Right lobe of liver (tissue), 6 donors: ENCODE data around the gene CACNG8. TPM values are rescaled to one million over a fixed set of nuclear protein-coding genes. Genes with fewer than 3 reads are reported as not detected.

Experiments used
- ATAC-seq, 4 donors: fragments of 200-7000 bp; cut with Tn5 transposase; one replicate each; pipeline ENCODE4 v1.9.1; 2020; ENCODE audit warnings: mild to moderate bottlenecking in 4 of 4, moderate library complexity in 4 of 4
- DNase-seq, 3 donors: peaks; one replicate each; pipeline ENCODE4 v3.0.0-alpha.2; 2020
- H3K27ac ChIP-seq, 3 donors: fragments of 200-600 bp; one replicate each; pipeline ENCODE4 v1.8.0; 2022
- H3K27me3 ChIP-seq, 2 donors: fragments of 200-600 bp; one replicate each; pipeline ENCODE4 v1.8.0; 2022
- H3K36me3 ChIP-seq, 4 donors: fragments of 200-600 bp; sonication (generic) in 1 of 4; one replicate each; pipeline versions ENCODE4 v1.5.1 to v1.8.0; 2017 to 2022; ENCODE audit warnings: control low read depth in 1 of 4
- H3K4me1 ChIP-seq, 4 donors: fragments of 200-600 bp; sonication (generic) in 1 of 4; one replicate each; pipeline versions ENCODE4 v1.5.1 to v1.8.0; 2017 to 2022; ENCODE audit warnings: control low read depth in 1 of 4
- H3K4me3 ChIP-seq, 3 donors: fragments of 200-600 bp; one replicate each; pipeline ENCODE4 v1.8.0; 2022
- H3K9me3 ChIP-seq, 4 donors: fragments of 200-600 bp; sonication (generic) in 1 of 4; one replicate each; pipeline versions ENCODE4 v1.5.1 to v1.8.0; 2017 to 2022; ENCODE audit warnings: control low read depth in 1 of 4
- CTCF ChIP-seq, 4 donors: fragments of 200-600 bp in 3 of 4; fragments of 450-650 bp in 1 of 4; IDR thresholded peaks; one replicate each; pipeline versions ENCODE4 v1.5.1 to v1.8.0; 2016 to 2022; ENCODE audit warnings: antibody characterized with exemption in 4 of 4, mild to moderate bottlenecking in 2 of 4
- POLR2A ChIP-seq: fragments of 450-650 bp; IDR thresholded peaks from one replicate; pipeline ENCODE4 v1.6.1; 2017; ENCODE audit warnings: antibody characterized with exemption, mild to moderate bottlenecking
- WGBS: methylation state at CpG from one replicate; pipeline ENCODE4 v1.1.6; 2018; ENCODE audit warnings: low coverage, low lambda C conversion rate; ENCODE audit not compliant: insufficient coverage; ENCODE audit errors: missing lambda C conversion rate; 5-methylcytosine and 5-hydroxymethylcytosine counted together
- intact Hi-C, 2 donors: fragments of 100-400 bp; cut with DNase I; formaldehyde crosslinking; loops; one replicate each; pipeline versions ENCODE4 v1.11.2 to v1.14.1; 2022
- total RNA-seq, 6 experiments: library from RNA; depleted of rRNA in 2 of 6; stranded (reverse); fragments of >200 nt in 2 of 6; fragmentation: NEBNext Ultra II Directional in 3 of 6; extraction: Animal tissue kit (Norgen Biotek cat#: 25700) in 3 of 6; gene quantifications; one replicate each; pipeline versions ENCODE4 v1.1.0 to v1.2.4, GENCODE V29; 2016 to 2023
- donor health status: DM: no; HTN: yes; CAD: no.
- donor health status: DM: no; HTN: no; CAD: no.
- donor health status: DM: no; HTN: no; CAD: no.
- donor health status: DM: no; HTN: yes; CAD: no.
- donor health status: DM: no; HTN: yes; CAD: no.

Gene CACNG8
- total RNA-seq, 6 experiments from 2014 or later: 0.02 TPM; not detected in 5

- Histone ChIP-seq H3K27ac (no peak overlapping the region), H3K27me3 (no peaks in the 10 kb centered on the region), H3K4me3 (no peak overlapping the region), H3K4me1 (no peaks in the 10 kb centered on the region), H3K36me3 (no peaks in the 10 kb centered on the region), H3K9me3 (no peaks in the 10 kb centered on the region)
- ATAC-seq (no peak), DNase-seq (no peak)
- 44% methylated on average over 10 of the region's 10 CpGs for WGBS
- intact Hi-C loops: no loop called here
- TF ChIP-seq POLR2A: no peak
- no peak for TF ChIP-seq CTCF (IDR thresholded peaks at IDR 0.05)
Observed at GRCh38 chr19:54002495-54003315, 40.0 kb downstream of the CACNG8 start.

GRCh38 chr19:54009440-54009839 lies 46.7 kb downstream of the CACNG8 start:
- intact Hi-C loops: no loop called here
- no peaks in the 10 kb centered on the region for H3K4me1 ChIP-seq
- 73% methylated on average over 8 of the region's 8 CpGs for WGBS
- TF ChIP-seq POLR2A (no peak), CTCF (IDR thresholded peaks at IDR 0.05) (no peak)
- H3K9me3 ChIP-seq: no peaks in the 10 kb centered on the region
- ATAC-seq (no peak), DNase-seq (no peak)
- no peaks in the 10 kb centered on the region for H3K27me3 ChIP-seq
- no peak overlapping the region for H3K27ac ChIP-seq
- H3K36me3 ChIP-seq: no peaks in the 10 kb centered on the region
- H3K4me3 ChIP-seq: no peak overlapping the region

- H3K4me3 ChIP-seq: no peak overlapping the region
- no peaks in the 10 kb centered on the region for H3K9me3 ChIP-seq
- DNase-seq (no peak), ATAC-seq (no peak)
- no peaks in the 10 kb centered on the region for H3K27me3 ChIP-seq
- no peak overlapping the region for H3K27ac ChIP-seq
- WGBS: 88% methylated on average over 6 of the region's 6 CpGs
- no peaks in the 10 kb centered on the region for H3K4me1 ChIP-seq
- intact Hi-C loops: loop anchor here in 1 of 2 donors (10.0 kb wide), 1 partner anchor 96 kb away; no protein-coding TSS in a partner anchor
- no peaks in the 10 kb centered on the region for H3K36me3 ChIP-seq
- no peak for TF ChIP-seq POLR2A
- no peak for TF ChIP-seq CTCF (IDR thresholded peaks at IDR 0.05)
Observed at GRCh38 chr19:54010474-54010873, 47.7 kb downstream of the CACNG8 start.

- H3K27ac ChIP-seq: no peak overlapping the region
- no peak for DNase-seq
- H3K4me1 ChIP-seq: no peaks in the 10 kb centered on the region
- H3K36me3 ChIP-seq: no peaks in the 10 kb centered on the region
- no peak overlapping the region for H3K4me3 ChIP-seq
- ATAC-seq: peak in 1 of 4 donors; percentile 33
- intact Hi-C loops: loop anchor here in 1 of 2 donors (10.0 kb wide), 1 partner anchor 97 kb away; no protein-coding TSS in a partner anchor
- WGBS: 32% methylated on average over 24 of the region's 36 CpGs
- H3K9me3 ChIP-seq: no peaks in the 10 kb centered on the region
- H3K27me3 ChIP-seq: no peaks in the 10 kb centered on the region
- TF ChIP-seq POLR2A (no peak), CTCF (IDR thresholded peaks at IDR 0.05) (no peak)
Observed at GRCh38 chr19:54011507-54012211, 48.9 kb downstream of the CACNG8 start.
